K562 (cell line): Measurements from ENCODE around the gene CNIH3.

ENCODE experiments used
- CTCF ChIP-seq, 3 experiments: IDR thresholded peaks in 2 of 3; conservative IDR thresholded peaks in 1 of 3; 2 replicates each; pipeline ENCODE4 v1.5.1; 2011 to 2012; ENCODE audit warnings: low read length in 3 of 3, mild to moderate bottlenecking in 3 of 3, control low read depth in 2 of 3, improper control_type of control experiment in 1 of 3, inconsistent platforms in 1 of 3, low read depth in 1 of 3, mixed read lengths in 1 of 3, moderate library complexity in 1 of 3; ENCODE audit not compliant: insufficient read depth in 2 of 3
- EP300 ChIP-seq: IDR thresholded peaks from 2 replicates; pipeline ENCODE4 v1.6.1; 2012; ENCODE audit warnings: low read length, improper control_type of control experiment
- MEIS2 ChIP-seq: fragments of 450-650 bp; IDR thresholded peaks from 2 replicates; pipeline ENCODE4 v1.6.1; 2014; ENCODE audit warnings: mild to moderate bottlenecking; ENCODE audit not compliant: partially characterized antibody
- NFRKB ChIP-seq: fragments of 450-650 bp; IDR thresholded peaks from 2 replicates; pipeline ENCODE4 v1.6.1; 2016; ENCODE audit warnings: low read depth
- RFX5 ChIP-seq: IDR thresholded peaks from 2 replicates; pipeline ENCODE4 v1.6.1; 2011; ENCODE audit warnings: low read depth, mild to moderate bottlenecking, improper control_type of control experiment, low read length

- no peak for TF ChIP-seq CTCF (IDR thresholded peaks at IDR 0.05 in 2 of 3, conservative IDR thresholded peaks at IDR 0.05 in 1 of 3; ENCODE audit: insufficient read depth in 2 of 3, low read depth in 1 of 3, low read length in 3 of 3)
- TF ChIP-seq RFX5, result no peak
- no peak for TF ChIP-seq EP300
- TF ChIP-seq NFRKB, result no peak
- no peak for TF ChIP-seq MEIS2
Observed at GRCh38 chr1:224719716-224720115, 103.6 kb downstream of the CNIH3 start.
